BE2C (cell line): Measurements from ENCODE around the gene SERPINE2.

Experiments used
- DNase-seq: peaks from one replicate; pipeline ENCODE4 v3.0.0-alpha.2; 2020
- H3K27me3 ChIP-seq: fragments of 250-450 bp; sonication (Bioruptor Pico); 2 replicates; pipeline ENCODE4 v1.5.1; 2020; ENCODE audit warnings: mild to moderate bottlenecking
- H3K36me3 ChIP-seq: fragments of 250-450 bp; sonication (Bioruptor Pico); 2 replicates; pipeline ENCODE4 v1.5.1; 2020; ENCODE audit warnings: mild to moderate bottlenecking
- H3K4me1 ChIP-seq: fragments of 250-450 bp; sonication (Bioruptor Pico); 2 replicates; pipeline ENCODE4 v1.5.1; 2020
- H3K4me3 ChIP-seq: 2 replicates; pipeline ENCODE4 v1.5.1; 2011; ENCODE audit warnings: low read depth, low read length
- H3K9me3 ChIP-seq: fragments of 250-450 bp; sonication (Bioruptor Pico); 2 replicates; pipeline ENCODE4 v1.5.1; 2020
- CTCF ChIP-seq: IDR thresholded peaks from 2 replicates; pipeline ENCODE4 v1.5.1; 2012; ENCODE audit warnings: mild to moderate bottlenecking, low read depth, low read length

Gene SERPINE2

DNA sequence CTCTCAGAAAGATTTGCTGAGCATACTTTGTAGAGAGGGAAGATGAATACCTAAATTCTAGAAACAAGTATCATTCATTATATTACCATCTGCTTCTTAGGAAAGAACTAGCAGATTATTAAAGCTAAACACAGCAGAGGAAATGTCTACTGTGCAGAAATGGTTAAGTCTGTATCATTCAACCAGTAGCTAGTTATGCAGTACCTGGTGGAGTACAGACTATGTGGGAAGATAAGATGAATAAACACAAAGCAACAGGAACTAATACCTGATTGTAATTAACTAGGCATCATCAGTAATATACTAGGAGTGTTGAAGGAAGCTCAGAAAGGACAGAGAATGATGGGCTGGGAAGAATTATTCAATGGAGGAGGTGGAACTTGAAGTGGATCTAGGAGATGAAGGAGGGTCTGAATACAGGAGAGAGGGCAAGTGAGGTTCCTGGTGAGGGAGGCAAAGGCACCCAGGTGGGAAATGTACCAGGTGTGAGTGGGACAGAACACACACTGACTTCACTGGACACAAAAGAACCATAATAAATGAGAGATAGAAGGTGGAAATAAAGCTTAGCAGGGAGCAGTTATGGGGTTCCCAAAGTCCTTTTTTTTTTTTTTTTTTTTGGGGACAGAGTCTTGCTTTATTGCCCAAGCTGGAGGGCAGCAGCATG, 103.5 kb downstream of the SERPINE2 start:
- TF ChIP-seq CTCF = no peak
- H3K4me3 ChIP-seq = no peak overlapping the region
- no peaks in the 10 kb centered on the region for H3K9me3 ChIP-seq
- H3K36me3 ChIP-seq = no peaks in the 10 kb centered on the region; the same call in none of the 2 replicates
- DNase-seq = no peak
- no peaks in the 10 kb centered on the region for H3K27me3 ChIP-seq
- H3K4me1 ChIP-seq = peaks cover 3% of the 10 kb centered on the region

- Histone ChIP-seq H3K4me3 (no peak overlapping the region), H3K36me3 (no peaks in the 10 kb centered on the region; the same call in none of the 2 replicates), H3K27me3 (no peaks in the 10 kb centered on the region), H3K4me1 (peaks cover 8% of the 10 kb centered on the region), H3K9me3 (no peaks in the 10 kb centered on the region)
- no peak for TF ChIP-seq CTCF
- no peak for DNase-seq
Measured at GRCh38 chr2:223934870-223935269, 104.2 kb downstream of the SERPINE2 start.

- Histone ChIP-seq H3K4me3 (no peak overlapping the region), H3K4me1 (peaks cover 8% of the 10 kb centered on the region), H3K27me3 (no peaks in the 10 kb centered on the region), H3K9me3 (no peaks in the 10 kb centered on the region), H3K36me3 (no peaks in the 10 kb centered on the region)
- TF ChIP-seq CTCF = no peak
- DNase-seq = no peak
Measured at GRCh38 chr2:223932816-223933800, 106.0 kb downstream of the SERPINE2 start.

GRCh38 chr2:223930103-223930976, 108.7 kb downstream of the SERPINE2 start:
- Histone ChIP-seq H3K36me3 (no peaks in the 10 kb centered on the region), H3K27me3 (no peaks in the 10 kb centered on the region), H3K9me3 (no peaks in the 10 kb centered on the region), H3K4me3 (peak overlapping the region; percentile 2; the same call in 1 of the 2 replicates), H3K4me1 (peaks cover 8% of the 10 kb centered on the region)
- DNase-seq = peak; percentile 64
- no peak for TF ChIP-seq CTCF

DNA sequence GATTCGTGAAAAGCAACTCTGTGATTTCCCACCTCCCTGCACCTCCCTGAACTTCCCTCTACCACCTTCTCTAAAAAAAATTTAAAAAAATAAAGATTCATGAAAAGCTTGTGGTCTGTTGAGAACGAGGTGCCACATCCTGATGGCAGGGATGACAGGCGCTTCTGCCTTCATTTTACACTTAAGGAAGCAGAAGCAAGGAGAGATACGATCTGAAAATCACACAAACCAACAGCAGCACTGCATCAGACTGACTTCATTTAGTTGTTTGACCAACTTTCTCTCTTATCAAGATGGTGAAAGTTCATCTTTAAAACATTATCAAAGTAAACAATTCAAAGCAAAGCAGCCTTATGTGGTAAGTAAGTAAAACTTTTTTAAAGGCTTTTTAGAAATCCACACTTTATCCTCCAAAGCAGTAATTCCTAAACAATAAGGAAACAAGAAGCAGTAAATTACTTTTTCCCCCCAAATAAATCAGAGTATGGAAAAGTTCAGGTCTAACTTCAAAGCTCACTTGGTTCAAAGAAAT, 109.4 kb downstream of the SERPINE2 start:
- no peaks in the 10 kb centered on the region for H3K27me3 ChIP-seq
- H3K9me3 ChIP-seq = no peaks in the 10 kb centered on the region
- peaks cover 8% of the 10 kb centered on the region for H3K4me1 ChIP-seq
- no peak for TF ChIP-seq CTCF
- no peaks in the 10 kb centered on the region for H3K36me3 ChIP-seq
- no peak for DNase-seq
- no peak overlapping the region for H3K4me3 ChIP-seq
